Stimulated activated CD4-positive, alpha-beta T cell treated with anti-CD3 and anti-CD28 coated beads, TNF-alpha, amount 100 ng/mL, for 4 hours (primary cell): ENCODE data around the gene MALAT1.

Source experiments
- DNase-seq, 3 experiments: peaks; one replicate each; pipeline ENCODE4 v3.0.0-alpha.2; 2020; ENCODE audit warnings: low read depth in 3 of 3

MALAT1 gene

DNA sequence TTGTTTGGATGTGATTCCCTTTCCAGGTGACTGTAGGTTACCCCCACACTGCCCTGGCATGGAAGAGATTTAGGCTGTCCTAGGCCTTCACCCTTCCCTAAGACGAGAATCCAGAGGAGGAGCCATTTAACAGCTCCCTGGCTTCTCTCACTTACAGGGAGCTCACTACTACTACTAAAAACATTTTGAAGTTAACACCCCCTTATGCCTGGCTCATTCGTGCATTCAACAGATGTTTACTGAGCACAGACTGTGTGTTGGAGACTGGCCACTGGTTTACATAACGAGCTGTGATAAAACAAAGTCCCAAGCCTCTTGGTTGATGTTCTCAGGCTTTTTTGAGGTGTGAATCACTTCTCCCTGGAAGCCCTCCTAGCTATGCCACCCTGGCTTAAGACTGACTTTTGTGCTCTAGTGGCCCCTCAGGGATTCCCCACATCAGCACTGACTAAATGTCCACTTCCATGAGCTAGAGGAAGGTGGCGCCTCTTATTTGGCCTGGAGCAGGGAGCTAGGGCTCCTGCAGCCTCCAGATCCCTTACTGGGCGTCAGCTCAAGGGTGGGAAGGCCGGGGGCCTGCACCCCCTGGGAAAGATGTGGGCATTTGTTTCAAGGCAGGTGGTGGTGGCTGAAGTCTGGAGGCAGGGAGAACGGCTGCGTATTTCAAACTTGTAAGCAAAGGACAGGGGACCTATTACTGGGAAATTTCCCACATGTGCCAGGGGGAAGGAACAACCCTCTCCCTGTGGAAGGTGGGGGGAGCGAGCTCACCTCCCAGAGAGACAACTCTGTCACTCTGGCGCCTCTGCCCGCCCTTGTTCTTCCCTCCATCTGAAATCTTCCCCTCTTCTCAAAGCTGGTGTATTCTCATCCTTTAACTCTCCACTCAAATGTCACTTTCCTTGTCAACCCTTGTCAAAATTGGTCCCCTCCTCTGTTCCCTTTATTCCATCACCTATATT, 19.4 kb upstream of the MALAT1 start:
- DNase-seq, result no peak

GRCh38 chr11:65482306-65482850, 16.5 kb upstream of the MALAT1 start:
- DNase-seq, result no peak

GRCh38 chr11:65485920-65486219, 13.0 kb upstream of the MALAT1 start:
- DNase-seq, result no peak

DNA sequence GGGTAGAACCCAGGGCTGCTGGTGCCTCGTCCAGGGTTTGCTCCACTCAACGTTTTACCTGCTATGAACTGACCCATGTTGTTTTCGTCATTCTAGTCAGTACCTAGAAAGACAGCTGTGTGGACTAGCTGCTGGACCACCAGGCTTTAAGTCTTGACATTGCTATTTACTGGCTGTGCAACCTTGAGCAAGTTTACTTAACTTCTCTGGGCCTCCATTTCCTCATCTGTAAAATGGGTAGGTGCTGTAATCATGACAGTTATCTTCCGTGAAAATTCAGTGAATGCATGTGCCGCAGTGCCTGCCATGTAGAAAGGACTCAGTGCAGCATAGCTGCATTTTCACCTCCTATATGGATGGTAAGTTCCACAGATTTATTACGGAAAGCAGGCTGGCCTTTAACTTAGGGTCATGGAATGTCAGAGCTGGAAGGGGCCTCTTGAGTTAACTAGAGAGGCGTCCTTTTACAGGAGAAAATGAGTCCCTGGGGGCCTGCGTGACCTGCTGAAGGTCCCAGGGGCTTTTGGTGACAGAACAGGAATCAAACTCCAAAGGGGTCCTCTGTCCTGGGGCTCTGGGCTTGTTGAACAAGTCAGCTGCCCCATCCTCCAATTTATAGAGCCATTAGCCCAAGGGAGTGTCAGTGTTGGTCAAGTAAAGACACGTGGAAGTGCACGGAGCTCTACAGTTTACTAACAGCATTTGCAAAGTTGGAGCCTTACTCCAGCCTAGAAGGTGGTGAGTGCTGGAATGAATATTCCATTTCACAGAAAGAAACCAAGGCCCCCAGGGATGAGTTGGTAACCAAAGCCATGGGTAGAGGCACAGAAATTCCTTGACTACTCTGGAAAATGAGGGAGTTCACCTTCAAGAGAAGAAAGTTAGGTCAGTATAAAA, 12.0 kb upstream of the MALAT1 start:
- DNase-seq, result no peak

DNA sequence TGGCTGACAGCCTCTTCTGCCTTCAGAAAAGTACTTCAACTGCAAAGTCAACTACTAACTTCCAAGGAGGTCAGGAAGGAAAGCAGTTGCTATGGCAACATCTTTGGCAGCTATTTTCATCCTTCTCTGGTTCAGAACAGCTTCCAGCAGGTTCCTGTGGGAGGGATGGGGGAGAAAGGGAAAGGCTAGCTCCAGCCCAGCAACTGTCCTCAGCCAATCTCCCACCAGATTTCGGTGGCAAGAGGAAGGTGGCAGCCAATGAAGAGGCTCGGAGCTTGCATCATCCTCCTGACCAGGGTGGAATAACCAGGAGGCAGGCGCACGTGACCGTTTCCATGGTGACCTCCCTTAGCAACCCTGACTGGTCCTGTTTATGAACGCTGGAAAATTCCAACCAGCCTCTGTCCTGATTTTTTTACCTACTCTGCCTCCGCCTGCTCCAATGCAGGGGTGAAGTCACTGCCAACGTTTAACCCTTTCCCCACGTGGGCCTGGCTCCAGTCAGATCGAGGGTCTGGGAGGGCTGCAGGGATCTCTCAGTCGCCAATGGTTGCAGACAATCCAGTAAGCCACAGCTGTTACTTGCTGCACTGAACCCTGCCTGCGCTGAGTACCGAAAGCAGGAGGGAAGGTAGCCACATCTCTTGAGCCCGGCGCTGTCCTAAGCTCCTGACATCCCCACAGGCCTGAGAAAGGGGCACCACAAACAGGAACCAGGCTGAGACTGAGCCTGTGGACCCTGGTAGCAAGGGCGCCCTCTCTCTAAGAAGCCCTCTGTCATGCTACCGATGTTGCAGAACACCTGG, 11.2 kb upstream of the MALAT1 start:
- no peak for DNase-seq

DNA sequence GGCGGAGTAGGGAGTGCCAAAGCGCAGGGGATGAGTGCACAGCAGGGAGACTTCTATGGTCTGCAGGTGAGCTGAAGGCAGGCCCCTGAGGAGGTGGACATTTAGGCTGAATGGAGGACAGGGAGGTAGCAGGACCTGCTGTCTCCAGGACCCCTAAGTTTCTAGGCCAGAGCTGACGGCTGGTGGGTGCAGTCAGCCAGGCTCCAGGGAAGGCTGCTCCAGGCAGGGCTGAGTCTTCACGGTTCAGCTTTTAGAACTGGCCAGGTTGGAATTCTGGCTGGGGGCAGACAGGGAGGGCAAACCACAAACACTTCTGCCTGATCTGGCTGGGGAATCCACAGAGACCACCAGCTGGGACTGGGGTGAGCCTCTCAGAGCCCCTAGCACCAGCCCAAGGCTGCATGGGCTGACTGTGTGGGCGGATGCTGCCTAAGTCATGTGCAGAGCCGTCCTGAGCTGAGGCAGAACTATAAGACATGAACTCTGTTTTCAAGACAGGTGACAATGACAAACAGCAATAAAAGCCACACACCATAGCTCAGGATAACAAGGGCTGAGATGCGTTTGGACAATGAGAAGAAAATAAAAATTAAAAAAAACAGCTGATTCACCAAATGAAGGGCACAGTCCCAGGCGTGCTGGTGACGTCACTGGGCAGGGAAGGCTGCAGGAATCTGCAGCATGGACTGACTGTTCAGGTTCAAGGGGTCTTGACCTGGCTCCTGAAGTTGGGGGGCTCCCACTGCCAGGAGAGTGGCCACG, 10.4 kb upstream of the MALAT1 start:
- DNase-seq, result no peak

- DNase-seq, result no peak
These were observed 9.7 kb upstream of the MALAT1 start for GRCh38 chr11:65489035-65489705.

DNA sequence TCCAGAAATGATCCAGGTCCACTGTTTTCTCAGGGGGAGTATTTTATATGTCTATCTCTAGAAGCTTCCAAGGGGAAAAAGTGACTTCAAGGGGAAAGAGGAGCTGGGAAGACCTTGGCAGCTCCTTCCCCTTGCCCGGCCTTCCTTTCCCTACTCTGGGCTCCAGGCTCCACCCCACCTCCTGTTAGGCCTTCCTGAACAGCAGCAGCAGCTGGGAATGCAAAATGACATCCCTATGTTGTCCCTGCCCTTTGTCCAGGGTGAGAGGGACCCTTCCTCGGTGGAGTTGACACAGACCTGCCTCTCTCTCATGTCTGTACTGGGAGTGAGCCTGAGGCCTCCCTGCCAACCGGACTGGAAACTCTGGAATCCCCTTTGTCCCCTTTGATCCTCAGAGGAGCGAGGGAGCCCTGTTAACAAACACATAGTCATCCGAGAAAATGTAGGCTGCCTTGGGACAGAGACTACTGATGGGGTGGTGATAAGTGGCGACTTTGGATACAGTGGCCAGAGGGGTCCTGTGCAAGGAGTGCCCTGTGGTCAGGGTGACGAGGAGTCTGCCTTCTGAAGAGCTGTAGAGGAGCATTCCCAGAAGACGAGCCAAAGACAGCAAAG, 9.0 kb upstream of the MALAT1 start:
- no peak for DNase-seq

DNA sequence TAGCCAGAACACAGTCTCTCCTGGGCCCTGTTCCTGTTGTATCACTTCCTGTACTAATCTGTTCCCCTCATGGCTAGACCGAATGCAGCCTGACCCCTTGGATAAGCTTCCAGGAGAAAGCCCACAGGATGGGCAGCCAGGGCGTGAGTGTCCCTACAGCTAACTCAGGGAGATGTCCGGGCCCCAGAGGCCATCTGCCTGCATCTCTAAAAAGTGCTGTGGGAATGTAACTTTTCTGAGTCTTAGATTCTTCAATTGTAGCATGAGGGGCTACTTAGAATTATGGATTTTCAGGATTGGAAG, 7.7 kb upstream of the MALAT1 start:
- no peak for DNase-seq

DNA sequence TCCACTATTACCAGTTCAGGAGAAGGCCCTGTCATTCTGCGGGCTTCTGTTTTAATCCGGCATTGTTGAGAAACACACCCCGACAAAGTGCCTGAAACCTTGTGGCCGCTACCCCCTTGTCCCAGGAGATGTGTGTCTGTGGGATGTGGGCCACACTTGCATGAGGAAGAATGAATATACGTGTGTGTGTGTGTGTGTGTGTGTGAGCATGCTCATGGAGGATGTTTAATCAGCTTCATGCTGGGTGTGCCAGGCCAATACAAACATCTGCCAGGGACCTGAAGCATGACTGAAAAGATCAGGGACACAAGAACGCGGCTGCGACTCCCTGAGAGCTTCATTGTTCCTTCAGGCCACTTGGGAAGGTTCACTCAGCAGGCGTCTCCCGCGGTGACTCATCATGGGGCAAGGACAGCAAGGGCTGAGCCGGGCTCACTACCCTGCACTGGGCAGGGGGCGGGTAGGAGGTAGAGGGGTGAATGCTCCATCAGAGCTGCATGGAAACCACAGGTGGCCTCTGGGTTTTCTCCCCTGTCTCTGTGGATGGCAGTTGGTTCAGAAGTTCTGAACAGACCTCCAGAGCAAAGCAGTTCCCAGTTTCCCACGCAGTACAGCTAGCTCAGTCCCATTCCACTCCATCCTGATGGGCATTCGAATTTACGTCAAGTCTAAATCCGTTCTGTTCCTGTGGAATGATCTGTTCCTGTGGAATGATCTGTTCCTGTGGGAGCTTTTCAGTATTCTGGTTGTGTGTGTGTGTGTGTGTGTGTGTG, 7.0 kb upstream of the MALAT1 start:
- DNase-seq, result no peak

GRCh38 chr11:65492387-65492636, 6.5 kb upstream of the MALAT1 start:
- DNase-seq, result no peak

DNA sequence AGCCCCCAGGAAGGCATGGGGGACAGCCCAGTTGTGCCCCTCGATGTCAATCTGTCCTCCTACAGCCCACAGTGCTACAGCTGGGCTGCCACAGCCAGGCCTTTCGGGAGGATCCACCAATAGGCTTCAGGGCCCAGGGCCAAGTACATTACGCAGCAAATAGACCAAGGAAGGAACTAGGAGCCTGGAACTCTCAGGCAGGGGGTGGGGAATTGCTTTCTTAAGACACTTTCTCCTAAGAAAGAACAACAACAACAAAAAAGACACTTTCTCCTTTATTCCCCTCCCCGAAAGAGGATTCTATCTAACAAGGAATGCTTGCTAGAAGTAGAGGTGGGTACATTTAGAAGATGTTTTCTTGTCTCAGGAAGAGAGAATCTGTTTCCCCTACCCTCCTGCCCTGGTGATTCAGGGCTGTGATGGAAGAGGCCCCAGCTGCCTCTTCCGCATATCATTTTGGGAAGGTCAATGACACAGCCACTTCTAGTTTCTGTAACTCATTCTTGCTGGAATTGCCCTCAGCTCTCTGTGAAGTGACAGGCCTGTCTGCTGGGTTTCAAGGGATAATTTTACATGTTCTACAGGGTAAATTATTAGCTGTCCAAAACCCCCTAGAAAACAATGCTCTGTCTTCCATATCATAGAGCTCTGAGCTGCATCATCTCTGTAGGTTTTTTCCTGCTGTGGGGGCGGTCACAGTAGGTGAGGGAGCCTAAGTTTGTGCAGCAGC, 6.0 kb upstream of the MALAT1 start:
- no peak for DNase-seq

DNA sequence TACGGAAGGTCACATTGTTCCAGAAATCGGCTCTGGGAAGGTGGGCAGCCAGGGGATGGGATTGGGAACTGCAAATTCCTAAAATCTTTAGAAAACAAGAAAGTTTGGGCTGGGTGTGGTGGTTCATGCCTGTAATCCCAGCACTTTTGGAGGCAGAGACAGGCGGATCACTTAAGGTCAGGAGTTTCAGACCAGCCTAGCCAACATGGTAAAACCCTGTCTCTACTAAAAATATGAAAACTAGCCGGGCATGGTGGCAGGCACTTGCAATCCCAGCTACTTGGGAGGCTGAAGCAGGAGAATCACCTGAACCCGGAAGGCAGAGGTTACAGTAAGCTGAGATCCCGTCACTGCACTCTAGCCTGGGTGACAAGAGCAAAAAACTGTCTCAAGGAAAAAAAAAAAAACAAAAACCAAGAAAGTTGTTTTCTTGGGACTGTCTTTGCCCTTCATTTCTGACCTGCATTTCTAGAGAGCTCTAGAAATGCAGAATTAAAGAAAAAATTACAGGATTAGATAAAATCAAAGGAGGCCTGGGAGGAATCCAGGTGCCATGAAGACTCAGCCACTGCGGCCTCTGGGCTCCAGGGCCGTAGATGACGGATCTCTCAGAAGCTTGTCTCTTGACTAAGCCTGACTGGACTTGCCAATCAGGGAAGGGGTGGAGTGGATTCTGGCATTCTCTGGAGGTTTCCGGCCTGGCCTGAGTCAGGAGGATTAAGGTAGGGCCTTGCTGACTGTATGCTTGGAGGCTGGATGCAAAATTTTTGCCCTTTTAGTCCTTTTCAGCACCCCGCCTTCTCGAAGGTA, 5.3 kb upstream of the MALAT1 start:
- DNase-seq, result no peak

DNA sequence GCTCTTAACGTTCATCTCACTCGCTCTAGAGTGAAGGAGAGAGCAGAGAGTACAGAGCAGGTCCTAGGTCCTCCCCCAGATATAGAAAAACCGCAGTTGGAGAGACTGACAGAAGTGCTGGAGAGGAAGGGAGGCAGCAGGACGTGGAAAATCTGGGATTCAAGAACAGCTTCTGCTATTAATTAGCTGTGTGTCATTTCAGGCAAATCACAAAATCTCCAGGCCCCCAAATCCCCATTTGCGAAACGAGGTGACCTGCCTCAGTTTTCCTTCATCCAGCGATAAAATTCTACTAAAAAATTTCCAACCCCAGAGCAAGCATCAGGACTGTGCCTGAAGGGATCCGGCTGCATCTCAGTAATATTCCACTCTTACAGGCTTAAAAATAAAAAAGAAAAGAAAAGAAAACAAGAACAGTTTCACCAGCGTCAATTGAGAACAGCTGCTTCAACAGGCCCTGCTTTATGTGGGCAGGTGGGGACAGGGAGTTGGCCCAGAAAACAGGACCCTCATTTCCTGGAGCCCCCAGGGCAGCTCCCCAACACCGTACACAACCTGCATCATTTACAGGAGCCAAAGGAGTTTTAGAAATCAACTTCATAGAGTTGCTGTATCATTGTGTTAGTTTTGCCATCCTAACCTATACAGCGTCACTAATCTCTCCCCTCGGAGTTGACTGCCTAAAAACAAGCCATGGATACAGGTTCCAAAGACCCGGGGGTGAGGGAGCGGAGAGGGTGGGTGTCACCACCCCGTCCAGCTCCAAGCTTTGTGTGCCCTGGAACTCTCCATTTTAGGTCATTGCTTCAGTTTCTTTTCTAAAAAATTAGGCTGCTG, 2.3 kb upstream of the MALAT1 start:
- DNase-seq, result no peak

- DNase-seq, result peak; percentile 97 to 98 (median 97)
These were observed 1.5 kb upstream of the MALAT1 start for GRCh38 chr11:65497141-65498041.
